ENCODE results near the gene RAB20.

- TF ChIP-seq CTCF (IDR thresholded peaks at IDR 0.05; ENCODE audit: insufficient read depth, low read depth, low read length) (no peak), EZH2 (IDR thresholded peaks at IDR 0.05; ENCODE audit: insufficient read depth, low read length) (no peak)
These were observed 45.0 kb downstream of the RAB20 start for GRCh38 chr13:110516500-110516899.

Measured in astrocyte (in vitro differentiated cells and primary cell).